Measurements from ENCODE around the gene WSB2. TPM values are rescaled to one million over a fixed set of nuclear protein-coding genes. Genes with fewer than 3 reads are reported as not detected.

WSB2 gene
- total and polyA plus RNA-seq, 2 of the 8 experiments (the other 6 are each of a cell fraction or from before 2014, with no cell fraction given): 47.5 to 58.2 TPM

DNA sequence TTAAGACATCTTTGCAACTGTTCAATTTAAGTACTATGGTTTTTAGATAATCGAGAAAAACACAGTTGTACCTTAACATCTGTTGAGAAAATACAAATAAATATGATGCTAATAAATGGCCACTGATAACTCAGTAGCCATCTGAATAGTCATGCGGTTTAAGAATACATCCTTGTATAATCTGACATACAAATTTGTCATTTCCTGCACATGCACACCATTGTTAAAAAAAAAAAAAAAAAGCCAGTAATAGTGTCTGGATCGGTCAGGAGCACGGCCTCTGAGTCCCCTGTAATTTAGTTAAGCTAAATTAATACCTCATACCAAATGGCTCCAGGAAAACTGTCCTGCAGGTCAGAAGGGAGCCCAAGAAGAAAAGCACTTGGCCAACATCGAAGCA is 27.7 kb downstream of the WSB2 start:
- POLR2A ChIA-PET (ENCODE audit: partially characterized antibody): interaction anchor here (1.2 to 12.8 kb wide), 5 partner anchors 13 to 161 kb away, joined by 3 to 113 read pairs (median 17); partner anchors contain the start of gene RFC5
- Histone ChIP-seq H4K5ac (ENCODE audit: insufficient read length, low read depth, low read length) (no peak overlapping the region), H3K4ac (replicated peaks; ENCODE audit: insufficient read length, low read depth, low read length) (no peak overlapping the region), H2AK5ac (ENCODE audit: low read depth, low read length) (no peak overlapping the region), H4K91ac (replicated peaks; ENCODE audit: insufficient read length, low read length) (no peak overlapping the region), H2BK5ac (ENCODE audit: low read depth, low read length) (no peak overlapping the region), H3K14ac (ENCODE audit: insufficient read length) (no peak overlapping the region), H3K4me2 (ENCODE audit: insufficient read depth in 1 of 2, low read depth in 2 of 2, low read length in 2 of 2) (no peak overlapping the region), H3K36me3 (ENCODE audit: control insufficient read depth in 2 of 4, insufficient read depth in 4 of 4, low read length in 3 of 4) (peaks cover 32 to 86% (median 64%) of the 10 kb centered on the region in 4 experiments), H3K4me1 (replicated peaks in 1 of 4; ENCODE audit: control insufficient read depth in 3 of 4, insufficient read depth in 4 of 4, low read length in 3 of 4) (no peaks in the 10 kb centered on the region; a peak in 1 of 7 replicates), H2BK120ac (replicated peaks; ENCODE audit: low read depth, low read length) (no peak overlapping the region), H3K27me3 (replicated peaks in 1 of 4; ENCODE audit: control insufficient read depth in 3 of 4, extremely low read depth in 1 of 4, insufficient read depth in 3 of 4, low read length in 3 of 4) (no peaks in the 10 kb centered on the region), H3K4me3 (ENCODE audit: extremely low read depth in 1 of 4, insufficient read depth in 2 of 4, low read depth in 3 of 4, low read length in 4 of 4) (no peak overlapping the region), H3K18ac (ENCODE audit: extremely low read depth, low read length) (no peak overlapping the region), H2BK15ac (ENCODE audit: low read length) (no peak overlapping the region), H2BK12ac (ENCODE audit: low read depth, low read length) (no peak overlapping the region), H3K79me2 (ENCODE audit: control insufficient read depth in 1 of 2, insufficient read depth in 2 of 2, low read length in 2 of 2) (no peaks in the 10 kb centered on the region), H3K27ac (ENCODE audit: low read depth, low read length) (no peak overlapping the region), H4K20me1 (replicated peaks in 1 of 2; ENCODE audit: control insufficient read depth in 1 of 2, insufficient read depth in 2 of 2, low read length in 2 of 2) (peaks cover 0 to 5% of the 10 kb centered on the region in 2 experiments), H3K23ac (ENCODE audit: insufficient read length) (no peak overlapping the region), H3K56ac (replicated peaks; ENCODE audit: insufficient read length, low read depth, low read length) (no peak overlapping the region), H4K8ac (ENCODE audit: extremely low read depth, insufficient read depth, low read length) (no peak overlapping the region), H3K23me2 (ENCODE audit: low read depth, low read length) (no peaks in the 10 kb centered on the region), H3K9me3 (ENCODE audit: insufficient read depth in 2 of 2, low read depth in 1 of 2, low read length in 1 of 2) (no peaks in the 10 kb centered on the region), H2BK20ac (ENCODE audit: low read length) (no peak overlapping the region), H2AFZ (ENCODE audit: low read length) (no peak overlapping the region), H3K9ac (replicated peaks in 1 of 4; ENCODE audit: extremely low read depth in 1 of 4, low read depth in 3 of 4, low read length in 3 of 4) (no peak overlapping the region), H3K79me1 (ENCODE audit: low read depth, low read length) (no peaks in the 10 kb centered on the region; the same call in 1 of the 2 replicates)
- 87% methylated on average over 5 of the region's 5 CpGs; no CpG with 5 or more reads in 1 of the 2 experiments for WGBS, 2 experiments (ENCODE audit: extremely low coverage in 1 of 2, insufficient coverage in 1 of 2, insufficient read length in 1 of 2, insufficient replicate concordance in 2 of 2, low coverage in 1 of 2, low lambda C conversion rate in 2 of 2, missing lambda C conversion rate in 1 of 2)
- no peak for DNase-seq (ENCODE audit: low read depth in 1 of 2, low spot score in 2 of 2)
- TF ChIP-seq ZNF274 (IDR thresholded peaks at IDR 0.05; ENCODE audit: borderline replicate concordance, extremely low read depth, low read length) (no peak), CHD2 (IDR thresholded peaks at IDR 0.05; ENCODE audit: low read length) (no peak), SIN3A (conservative IDR thresholded peaks at IDR 0.05 in 1 of 2, IDR thresholded peaks at IDR 0.05 in 1 of 2; ENCODE audit: low read depth in 1 of 2, low read length in 2 of 2) (no peak)
- TF ChIP-seq, protein P1, sequence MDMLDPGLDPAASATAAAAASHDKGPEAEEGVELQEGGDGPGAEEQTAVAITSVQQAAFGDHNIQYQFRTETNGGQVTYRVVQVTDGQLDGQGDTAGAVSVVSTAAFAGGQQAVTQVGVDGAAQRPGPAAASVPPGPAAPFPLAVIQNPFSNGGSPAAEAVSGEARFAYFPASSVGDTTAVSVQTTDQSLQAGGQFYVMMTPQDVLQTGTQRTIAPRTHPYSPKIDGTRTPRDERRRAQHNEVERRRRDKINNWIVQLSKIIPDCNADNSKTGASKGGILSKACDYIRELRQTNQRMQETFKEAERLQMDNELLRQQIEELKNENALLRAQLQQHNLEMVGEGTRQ (IDR thresholded peaks at IDR 0.05; ENCODE audit: low read length): no peak
- TF ChIP-seq, protein P2, sequence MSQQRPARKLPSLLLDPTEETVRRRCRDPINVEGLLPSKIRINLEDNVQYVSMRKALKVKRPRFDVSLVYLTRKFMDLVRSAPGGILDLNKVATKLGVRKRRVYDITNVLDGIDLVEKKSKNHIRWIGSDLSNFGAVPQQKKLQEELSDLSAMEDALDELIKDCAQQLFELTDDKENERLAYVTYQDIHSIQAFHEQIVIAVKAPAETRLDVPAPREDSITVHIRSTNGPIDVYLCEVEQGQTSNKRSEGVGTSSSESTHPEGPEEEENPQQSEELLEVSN (IDR thresholded peaks at IDR 0.05): no peak
- CTCF ChIA-PET (ENCODE audit: partially characterized antibody): interaction anchor here (0.6 to 4.3 kb wide), 11 partner anchors 11 to 1535 kb away, joined by 3 to 22 read pairs (median 4); no protein-coding TSS in a partner anchor
- FAIRE-seq: no peak
